Panc1 (cell line): ENCODE measurements around the gene PHKG1.
"Not testable (repeated sequence)": the region's sequence is repeated elsewhere in the genome, so short reads cannot be mapped to it uniquely, and the experiment has no call there.

ENCODE experiments used
- CTCF ChIP-seq: fragments of 450-650 bp; IDR thresholded peaks from 2 replicates; pipeline ENCODE4 v1.5.1; 2017; ENCODE audit warnings: mild to moderate bottlenecking
- POLR2AphosphoS5 ChIP-seq: IDR thresholded peaks from 2 replicates; pipeline ENCODE4 v1.6.1; 2012; ENCODE audit warnings: mild to moderate bottlenecking, low read depth, low read length, moderate library complexity
- TCF7L2 ChIP-seq: IDR thresholded peaks from 2 replicates; pipeline ENCODE4 v1.6.1; 2011; ENCODE audit warnings: mild to moderate bottlenecking, low read depth, low read length, inconsistent platforms

GRCh38 chr7:56098187-56099008 is 5.6 kb upstream of the PHKG1 start:
- not testable (repeated sequence) for TF ChIP-seq CTCF, TCF7L2, POLR2AphosphoS5
